Sigmoid colon (tissue), 7 donors: ENCODE results near the gene MAP1LC3B. TPM values are rescaled to one million over a fixed set of nuclear protein-coding genes. Genes with fewer than 3 reads are reported as not detected.
A peak's percentile ranks its signal among the peaks of the same experiment; 100 is the strongest.

Experiments
- DNase-seq: peaks from one replicate; pipeline ENCODE4 v3.0.0-alpha.2; 2019
- H3K27ac ChIP-seq, 4 donors: fragments of 200-600 bp; sonication (generic); one replicate each; pipeline ENCODE4 v1.5.1; 2016 to 2019; ENCODE audit warnings: mild to moderate bottlenecking in 1 of 4
- H3K27me3 ChIP-seq, 3 donors: fragments of 200-600 bp; sonication (generic); one replicate each; pipeline ENCODE4 v1.5.1; 2019; ENCODE audit warnings: mild to moderate bottlenecking in 1 of 3
- H3K36me3 ChIP-seq, 4 donors: fragments of 200-600 bp; sonication (generic); one replicate each; pipeline ENCODE4 v1.5.1; 2016 to 2019
- H3K4me1 ChIP-seq, 4 donors: fragments of 200-600 bp; sonication (generic); one replicate each; pipeline ENCODE4 v1.5.1; 2017 to 2019
- H3K4me3 ChIP-seq, 4 donors: fragments of 200-600 bp; sonication (generic); one replicate each; pipeline ENCODE4 v1.5.1; 2017 to 2019; ENCODE audit warnings: mild to moderate bottlenecking in 2 of 4, moderate library complexity in 1 of 4
- H3K9me3 ChIP-seq, 4 donors: fragments of 200-600 bp in 3 of 4; sonication (generic) in 3 of 4; one replicate each; pipeline versions ENCODE4 v1.5.1 to v1.6.1; 2013 to 2019
- CTCF ChIP-seq, 4 experiments: fragments of 450-650 bp in 3 of 4; fragments of 200-600 bp in 1 of 4; IDR thresholded peaks; one replicate each; pipeline ENCODE4 v1.5.1; 2016 to 2019; ENCODE audit warnings: antibody characterized with exemption in 4 of 4, mild to moderate bottlenecking in 3 of 4, moderate library complexity in 2 of 4
- EP300 ChIP-seq, 4 donors: sonication (generic); formaldehyde crosslinking; IDR thresholded peaks; one replicate each; pipeline ENCODE4 v1.6.1; 2017; ENCODE audit warnings: antibody characterized with exemption in 4 of 4
- POLR2A ChIP-seq, 2 donors: fragments of 450-650 bp; IDR thresholded peaks; one replicate each; pipeline ENCODE4 v1.6.1; 2016; ENCODE audit warnings: antibody characterized with exemption in 2 of 2, mild to moderate bottlenecking in 2 of 2, moderate library complexity in 2 of 2
- POLR2AphosphoS5 ChIP-seq, 4 donors: sonication (generic); formaldehyde crosslinking; IDR thresholded peaks; one replicate each; pipeline ENCODE4 v1.6.1; 2017; ENCODE audit warnings: antibody characterized with exemption in 4 of 4
- WGBS, 2 donors: extraction: QIAGEN DNeasy Blood & Tissue Kit; methylation state at CpG; one replicate each; pipeline ENCODE4 v1.1.7; 2013; 5-methylcytosine and 5-hydroxymethylcytosine counted together
- intact Hi-C: fragments of 100-400 bp; cut with DNase I; formaldehyde crosslinking; loops from one replicate; pipeline ENCODE4 v1.15.1; 2023
- polyA plus RNA-seq, 3 donors: library from polyadenylated mRNA; stranded (reverse); fragments of 200-250 nt; gene quantifications; one replicate each; pipeline ENCODE4 v1.2.3, GENCODE V29; 2013
- total RNA-seq, 4 donors: library from RNA; depleted of rRNA; stranded (reverse); fragments of >200 nt; gene quantifications; one replicate each; pipeline ENCODE4 v1.1.0, GENCODE V29; 2016
- donor health status: healthy with polysubstance abuse.
- donor health status: Bipolar disorder and iron deficiency.
- donor health status: healthy.

MAP1LC3B gene
- total and polyA plus RNA-seq, 7 donors, result 48.0 to 137 (median 62.4) TPM

GRCh38 chr16:87411375-87412271 lies 19.5 kb downstream of the MAP1LC3B start:
- H3K36me3 ChIP-seq, result peaks cover 18 to 100% (median 38%) of the 10 kb centered on the region in 4 donors
- no peaks in the 10 kb centered on the region for H3K9me3 ChIP-seq
- 77 to 90% methylated on average over 49 of the region's 49 CpGs for WGBS, 2 donors
- intact Hi-C loops, result loop anchor here (10.0 kb wide), 1 partner anchor 133 kb away; no protein-coding TSS in a partner anchor
- no peak overlapping the region for H3K27ac ChIP-seq
- H3K4me3 ChIP-seq, result no peak overlapping the region
- no peaks in the 10 kb centered on the region for H3K27me3 ChIP-seq
- TF ChIP-seq CTCF (IDR thresholded peaks at IDR 0.05) (no peak), EP300 (IDR thresholded peaks at IDR 0.05) (no peak), POLR2AphosphoS5 (IDR thresholded peaks at IDR 0.05) (no peak), POLR2A (IDR thresholded peaks at IDR 0.05) (no peak)
- peak; percentile 61 for DNase-seq
- no peaks in the 10 kb centered on the region for H3K4me1 ChIP-seq

- H3K9me3 ChIP-seq, result no peaks in the 10 kb centered on the region
- no peaks in the 10 kb centered on the region for H3K4me1 ChIP-seq
- no peaks in the 10 kb centered on the region for H3K27me3 ChIP-seq
- DNase-seq, result peak; percentile 61
- H3K36me3 ChIP-seq, result peaks cover 18 to 98% (median 36%) of the 10 kb centered on the region in 4 donors
- no peak overlapping the region for H3K4me3 ChIP-seq
- intact Hi-C loops, result loop anchor here (10.0 kb wide), 1 partner anchor 132 kb away; no protein-coding TSS in a partner anchor
- H3K27ac ChIP-seq, result no peak overlapping the region
- WGBS, 2 donors, result 93% methylated on average over 31 of the region's 31 CpGs
- TF ChIP-seq POLR2A (IDR thresholded peaks at IDR 0.05), result no peak
- TF ChIP-seq CTCF (IDR thresholded peaks at IDR 0.05), result no peak
Measured at GRCh38 chr16:87412371-87412995, 20.3 kb downstream of the MAP1LC3B start.

- TF ChIP-seq POLR2AphosphoS5 (IDR thresholded peaks at IDR 0.05), result no peak
- no peak overlapping the region for H3K27ac ChIP-seq
- no peaks in the 10 kb centered on the region for H3K27me3 ChIP-seq
- peaks cover 18 to 98% (median 35%) of the 10 kb centered on the region in 4 donors for H3K36me3 ChIP-seq
- DNase-seq, result peak; percentile 61
- H3K4me3 ChIP-seq, result no peak overlapping the region
- H3K4me1 ChIP-seq, result no peaks in the 10 kb centered on the region
- no peaks in the 10 kb centered on the region for H3K9me3 ChIP-seq
- WGBS, 2 donors, result 92 to 95% methylated on average over 27 of the region's 27 CpGs
- intact Hi-C loops, result loop anchor here (10.0 kb wide), 1 partner anchor 132 kb away; no protein-coding TSS in a partner anchor
Measured at GRCh38 chr16:87412996-87413421, 20.9 kb downstream of the MAP1LC3B start.

DNA sequence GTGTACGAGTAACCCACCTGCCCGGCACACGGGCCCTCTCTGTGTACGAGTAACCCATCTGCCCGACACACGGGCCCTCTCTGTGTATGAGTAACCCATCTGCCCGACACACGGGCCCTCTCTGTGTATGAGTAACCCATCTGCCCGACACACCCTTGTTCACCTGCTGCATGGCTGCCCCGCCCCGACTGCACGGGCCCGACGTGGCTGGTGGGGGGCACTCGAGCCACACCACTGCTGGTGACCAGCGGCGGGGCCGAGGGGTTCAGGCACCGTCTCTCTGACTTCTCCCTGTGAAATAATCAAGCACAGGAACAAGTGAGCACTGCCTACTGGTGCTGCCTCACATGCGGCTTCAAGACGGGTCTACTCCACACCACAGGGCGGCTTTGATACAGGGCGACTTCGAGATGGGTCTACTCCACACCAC lies 22.1 kb downstream of the MAP1LC3B start:
- H3K4me3 ChIP-seq, result no peak overlapping the region
- H3K9me3 ChIP-seq, result no peaks in the 10 kb centered on the region
- TF ChIP-seq POLR2A (IDR thresholded peaks at IDR 0.05), result no peak
- TF ChIP-seq POLR2AphosphoS5 (IDR thresholded peaks at IDR 0.05), result no peak
- no peak for TF ChIP-seq EP300 (IDR thresholded peaks at IDR 0.05)
- no peak for TF ChIP-seq CTCF (IDR thresholded peaks at IDR 0.05)
- peaks cover 18 to 97% (median 38%) of the 10 kb centered on the region in 4 donors for H3K36me3 ChIP-seq
- peak; percentile 60 for DNase-seq
- H3K27me3 ChIP-seq, result no peaks in the 10 kb centered on the region
- intact Hi-C loops, result loop anchor here (10.0 kb wide), 1 partner anchor 131 kb away; no protein-coding TSS in a partner anchor
- no peaks in the 10 kb centered on the region for H3K4me1 ChIP-seq
- 54 to 76% methylated on average over 24 of the region's 24 CpGs for WGBS, 2 donors
- no peak overlapping the region for H3K27ac ChIP-seq

DNA sequence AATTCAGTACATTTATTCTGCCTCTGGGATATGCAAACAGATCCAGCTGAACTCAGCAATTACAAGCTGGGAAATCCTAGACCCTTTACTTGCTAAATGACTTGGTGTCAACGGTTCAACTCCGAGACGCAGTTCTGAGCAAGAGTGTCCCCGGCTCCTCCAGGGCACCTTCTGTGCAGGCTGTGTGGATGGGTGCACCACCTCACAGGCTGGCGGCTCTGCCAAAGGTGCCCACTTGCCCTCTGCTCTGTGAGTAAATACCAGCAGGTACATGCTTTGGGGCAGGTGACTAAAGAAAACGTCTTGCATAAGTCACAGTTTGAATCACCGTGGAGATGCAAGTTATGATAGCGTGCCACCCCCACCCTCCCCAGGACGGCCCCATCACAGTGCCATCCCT lies 23.3 kb downstream of the MAP1LC3B start:
- intact Hi-C loops, result loop anchor here (5.0 to 10.0 kb wide), 3 partner anchors 77 to 222 kb away; partner anchors contain the start of gene ZCCHC14
- H3K36me3 ChIP-seq, result peaks cover 14 to 97% (median 39%) of the 10 kb centered on the region in 4 donors

More for the DNA sequence above, 23.3 kb downstream of the MAP1LC3B start:
- Histone ChIP-seq H3K4me3 (no peak overlapping the region), H3K9me3 (no peaks in the 10 kb centered on the region), H3K27ac (no peak overlapping the region), H3K27me3 (no peaks in the 10 kb centered on the region), H3K4me1 (no peaks in the 10 kb centered on the region)
- WGBS, 2 donors, result 90 to 91% methylated on average over 9 of the region's 9 CpGs
- peak; percentile 34 for DNase-seq
- TF ChIP-seq EP300 (IDR thresholded peaks at IDR 0.05) (no peak), CTCF (IDR thresholded peaks at IDR 0.05) (no peak), POLR2AphosphoS5 (IDR thresholded peaks at IDR 0.05) (no peak), POLR2A (IDR thresholded peaks at IDR 0.05) (no peak)
